RWPE2 (cell line): ENCODE data around the gene RORB.

Experiments used
- ATAC-seq: fragments of 200-7000 bp; cut with Tn5 transposase; 3 replicates; pipeline ENCODE4 v1.9.1; 2021; ENCODE audit warnings: low read depth
- DNase-seq: peaks from one replicate; pipeline ENCODE4 v3.0.0-alpha.2; 2020; ENCODE audit warnings: low spot score
- H3K27ac ChIP-seq: fragments of 450-650 bp; 2 replicates; pipeline ENCODE4 v1.5.1; 2017; ENCODE audit warnings: mild to moderate bottlenecking; ENCODE audit not compliant: poor library complexity, severe bottlenecking
- H3K27me3 ChIP-seq: fragments of 250-450 bp; sonication (Bioruptor Pico); 2 replicates; pipeline ENCODE4 v1.5.1; 2021; ENCODE audit warnings: mild to moderate bottlenecking, moderate library complexity; ENCODE audit not compliant: insufficient read depth, poor library complexity, severe bottlenecking
- H3K36me3 ChIP-seq: fragments of 250-450 bp; sonication (Bioruptor Pico); 2 replicates; pipeline ENCODE4 v1.5.1; 2020; ENCODE audit warnings: low read depth, mild to moderate bottlenecking, moderate library complexity
- H3K4me1 ChIP-seq: fragments of 250-450 bp; sonication (Bioruptor Pico); 2 replicates; pipeline ENCODE4 v1.5.1; 2021; ENCODE audit warnings: mild to moderate bottlenecking, moderate library complexity; ENCODE audit not compliant: insufficient read depth, poor library complexity, severe bottlenecking
- H3K4me3 ChIP-seq: fragments of 250-450 bp; sonication (Bioruptor Pico); 2 replicates; pipeline ENCODE4 v1.5.1; 2021; ENCODE audit warnings: mild to moderate bottlenecking, moderate library complexity; ENCODE audit not compliant: severe bottlenecking
- H3K9me3 ChIP-seq: fragments of 250-450 bp; sonication (Bioruptor Pico); 2 replicates; pipeline ENCODE4 v1.5.1; 2021; ENCODE audit warnings: mild to moderate bottlenecking, moderate library complexity; ENCODE audit not compliant: severe bottlenecking
- TF ChIP-seq, protein P1 (sequence below): fragments of 450-650 bp; IDR thresholded peaks from one replicate; pipeline ENCODE4 v1.5.1; 2017; ENCODE audit warnings: mild to moderate bottlenecking, moderate library complexity; ENCODE audit not compliant: poor library complexity, severe bottlenecking

Gene RORB

DNA sequence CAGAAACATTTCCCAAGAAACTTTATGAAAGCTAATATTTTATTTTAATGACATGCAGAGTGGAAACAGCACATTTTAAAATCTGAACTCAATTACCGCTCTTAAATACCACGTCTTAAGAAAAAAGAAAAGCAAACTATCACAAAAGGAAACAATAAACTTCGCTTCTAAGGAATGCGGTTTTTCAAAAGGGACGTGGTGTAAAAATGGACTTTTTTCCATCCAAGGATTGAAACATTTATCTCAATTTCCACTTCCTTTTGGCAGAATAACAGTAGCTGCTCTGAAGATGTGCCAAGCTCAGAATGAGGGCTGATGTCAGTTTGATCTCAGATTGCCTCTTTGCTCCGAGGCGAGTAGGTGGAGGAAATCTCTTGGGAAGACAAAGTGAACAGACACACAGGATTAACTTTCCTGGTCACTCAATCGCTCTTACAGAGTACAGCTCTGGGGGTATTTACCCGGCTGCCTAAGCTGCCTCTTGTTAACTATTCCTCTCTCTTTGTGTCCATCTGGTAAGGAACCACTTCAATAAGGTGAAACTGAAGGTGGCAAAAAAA lies 232.1 kb downstream of the RORB start:
- no peak overlapping the region for H3K27ac ChIP-seq
- no peaks in the 10 kb centered on the region for H3K9me3 ChIP-seq
- no peaks in the 10 kb centered on the region for H3K36me3 ChIP-seq
- H3K4me1 ChIP-seq: no peaks in the 10 kb centered on the region
- TF ChIP-seq, protein P1, sequence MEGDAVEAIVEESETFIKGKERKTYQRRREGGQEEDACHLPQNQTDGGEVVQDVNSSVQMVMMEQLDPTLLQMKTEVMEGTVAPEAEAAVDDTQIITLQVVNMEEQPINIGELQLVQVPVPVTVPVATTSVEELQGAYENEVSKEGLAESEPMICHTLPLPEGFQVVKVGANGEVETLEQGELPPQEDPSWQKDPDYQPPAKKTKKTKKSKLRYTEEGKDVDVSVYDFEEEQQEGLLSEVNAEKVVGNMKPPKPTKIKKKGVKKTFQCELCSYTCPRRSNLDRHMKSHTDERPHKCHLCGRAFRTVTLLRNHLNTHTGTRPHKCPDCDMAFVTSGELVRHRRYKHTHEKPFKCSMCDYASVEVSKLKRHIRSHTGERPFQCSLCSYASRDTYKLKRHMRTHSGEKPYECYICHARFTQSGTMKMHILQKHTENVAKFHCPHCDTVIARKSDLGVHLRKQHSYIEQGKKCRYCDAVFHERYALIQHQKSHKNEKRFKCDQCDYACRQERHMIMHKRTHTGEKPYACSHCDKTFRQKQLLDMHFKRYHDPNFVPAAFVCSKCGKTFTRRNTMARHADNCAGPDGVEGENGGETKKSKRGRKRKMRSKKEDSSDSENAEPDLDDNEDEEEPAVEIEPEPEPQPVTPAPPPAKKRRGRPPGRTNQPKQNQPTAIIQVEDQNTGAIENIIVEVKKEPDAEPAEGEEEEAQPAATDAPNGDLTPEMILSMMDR: no peak
- no peak for DNase-seq
- no peak overlapping the region for H3K4me3 ChIP-seq
- ATAC-seq: no peak; the same call in 2 of the 3 replicates
- no peaks in the 10 kb centered on the region for H3K27me3 ChIP-seq

DNA sequence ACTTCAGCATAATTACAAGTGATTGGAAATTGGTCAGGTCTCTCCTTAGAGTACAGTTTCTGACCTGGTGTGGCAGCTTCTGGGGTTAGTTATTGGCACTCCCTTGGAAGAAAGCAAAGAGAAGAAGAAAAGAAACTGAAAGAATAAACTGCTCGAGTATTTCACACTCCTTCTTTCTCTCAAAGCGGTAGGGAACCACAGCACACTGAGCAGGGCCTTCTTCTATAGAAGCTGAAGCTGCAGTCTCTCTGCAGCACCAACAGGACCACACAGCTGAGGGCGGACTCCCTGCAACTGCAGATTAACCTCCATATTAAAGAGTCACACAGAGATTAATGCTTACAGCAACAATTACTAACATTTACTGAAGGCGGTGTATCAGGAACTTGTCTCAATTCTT lies 238.6 kb downstream of the RORB start:
- TF ChIP-seq, protein P1: no peak
- Histone ChIP-seq H3K9me3 (no peaks in the 10 kb centered on the region), H3K4me1 (no peaks in the 10 kb centered on the region), H3K4me3 (no peak overlapping the region), H3K27ac (no peak overlapping the region), H3K27me3 (peaks cover 2% of the 10 kb centered on the region), H3K36me3 (no peaks in the 10 kb centered on the region)
- ATAC-seq (no peak), DNase-seq (no peak)

DNA sequence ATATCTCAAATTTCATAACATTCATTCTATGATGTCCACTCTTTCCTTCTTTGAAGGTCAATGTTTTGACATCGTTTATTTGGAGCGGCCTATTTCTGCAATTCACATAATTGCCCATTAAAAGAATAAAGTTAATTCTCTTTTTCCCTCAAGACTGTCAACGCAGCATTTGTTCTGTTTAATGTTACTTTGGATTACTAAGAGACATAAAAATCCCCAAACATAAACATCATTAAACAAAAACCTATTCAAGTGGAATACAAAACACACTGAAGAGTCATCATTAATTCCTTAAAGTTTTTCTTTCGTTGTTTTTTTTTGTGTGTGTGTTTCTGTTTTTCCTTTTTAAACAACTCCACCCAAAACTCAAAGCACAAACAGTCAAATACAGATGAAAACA lies 239.5 kb downstream of the RORB start:
- no peak overlapping the region for H3K27ac ChIP-seq
- TF ChIP-seq, protein P1: no peak
- no peaks in the 10 kb centered on the region for H3K4me1 ChIP-seq
- H3K36me3 ChIP-seq: no peaks in the 10 kb centered on the region
- H3K4me3 ChIP-seq: no peak overlapping the region
- H3K9me3 ChIP-seq: no peaks in the 10 kb centered on the region
- DNase-seq: no peak
- ATAC-seq: no peak
- H3K27me3 ChIP-seq: peaks cover 4% of the 10 kb centered on the region

DNA sequence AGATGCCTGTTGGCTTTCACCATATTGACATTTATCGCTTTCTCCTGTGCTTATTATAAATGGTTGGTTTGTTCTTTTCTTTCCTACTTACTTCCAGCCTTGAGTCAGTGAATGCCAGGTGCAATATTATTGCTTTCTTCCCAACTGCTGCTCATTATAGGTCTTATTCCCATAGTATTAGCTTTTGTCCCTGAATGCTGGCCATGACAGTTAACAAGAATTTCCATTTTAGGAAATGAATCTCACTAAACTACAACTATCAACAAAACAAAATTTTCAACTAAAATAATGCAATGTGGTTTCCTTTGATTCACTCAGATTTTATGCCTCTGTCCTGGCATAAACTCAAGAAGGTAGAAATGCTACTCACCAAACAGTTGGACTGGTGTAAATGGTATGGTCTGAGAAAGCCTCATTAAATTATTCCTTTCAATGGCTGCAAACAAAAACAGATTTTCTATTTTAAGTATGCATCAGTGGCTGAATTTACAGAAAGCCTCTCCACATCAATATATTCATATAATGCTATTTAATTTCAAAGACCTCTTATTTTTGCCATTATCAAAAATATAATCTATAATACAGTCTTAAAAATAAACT lies 245.2 kb downstream of the RORB start:
- TF ChIP-seq, protein P1: no peak
- Histone ChIP-seq H3K4me1 (no peaks in the 10 kb centered on the region), H3K36me3 (no peaks in the 10 kb centered on the region), H3K27me3 (peaks cover 8% of the 10 kb centered on the region), H3K4me3 (no peak overlapping the region), H3K9me3 (no peaks in the 10 kb centered on the region), H3K27ac (no peak overlapping the region)
- DNase-seq (no peak), ATAC-seq (no peak)
